OCI-LY7 (cell line): ENCODE data around the gene HTT. TPM values are rescaled to one million over a fixed set of nuclear protein-coding genes. Genes with fewer than 3 reads are reported as not detected.

Experiments used
- BruUV-seq: library from RNA; stranded (reverse); fragments of 400-500 nt; replicated peaks from 2 replicates; lab custom pipeline; 2021; lab: Mats Ljungman, UMichigan
- CTCF ChIA-PET: fragments of 300-600 bp; sonication (Branson Sonifier 250); formaldehyde crosslinking; loops from one replicate; lab custom pipeline; 2022; ENCODE audit warnings: antibody characterized with exemption; ENCODE audit not compliant: unreplicated experiment; lab: Charles Lee
- POLR2A ChIA-PET: fragments of 300-600 bp; sonication (Branson Sonifier 250); formaldehyde crosslinking; loops from one replicate; lab custom pipeline; 2022; ENCODE audit warnings: antibody characterized with exemption; lab: Charles Lee
- DNase-seq: peaks from one replicate; pipeline ENCODE4 v3.0.0-alpha.2; 2015; ENCODE audit warnings: low spot score
- H2AFZ ChIP-seq: fragments of 200-600 bp; sonication (generic), shearing (Covaris generic); 2 replicates; pipeline ENCODE4 v1.6.1; 2014; ENCODE audit warnings: mild to moderate bottlenecking, antibody characterized with exemption, low read length, moderate library complexity
- H3K27ac ChIP-seq: fragments of 200-600 bp; sonication (generic); 2 replicates; pipeline ENCODE4 v1.5.1; 2014; ENCODE audit warnings: mixed run types, low read depth, mild to moderate bottlenecking, moderate library complexity, low read length, inconsistent platforms; ENCODE audit not compliant: poor library complexity, severe bottlenecking
- H3K36me3 ChIP-seq: fragments of 200-600 bp; sonication (generic); 2 replicates; pipeline ENCODE4 v1.6.1; 2014; ENCODE audit warnings: mild to moderate bottlenecking, antibody characterized with exemption, low read length, moderate library complexity, mixed read lengths; ENCODE audit not compliant: insufficient read depth
- H3K4me1 ChIP-seq: fragments of 200-600 bp; sonication (generic); 2 replicates; pipeline ENCODE4 v1.5.1; 2014; ENCODE audit warnings: mild to moderate bottlenecking, low read length; ENCODE audit not compliant: insufficient read depth, poor library complexity, severe bottlenecking
- H3K4me2 ChIP-seq: fragments of 200-600 bp; sonication (generic); 2 replicates; pipeline ENCODE4 v1.6.1; 2014; ENCODE audit warnings: mild to moderate bottlenecking, low read length
- H3K4me3 ChIP-seq: fragments of 200-600 bp; sonication (generic); 2 replicates; pipeline ENCODE4 v1.5.1; 2014; ENCODE audit warnings: mild to moderate bottlenecking, low read depth, low read length; ENCODE audit not compliant: poor library complexity, severe bottlenecking
- H3K79me2 ChIP-seq: fragments of 200-600 bp; sonication (generic); 2 replicates; pipeline ENCODE4 v1.6.1; 2016; ENCODE audit warnings: low read depth, mild to moderate bottlenecking, low read length, moderate library complexity, mixed read lengths; ENCODE audit not compliant: insufficient read depth
- H3K9me2 ChIP-seq: fragments of 200-600 bp; sonication (generic); 2 replicates; pipeline ENCODE4 v1.6.1; 2016; ENCODE audit warnings: mild to moderate bottlenecking, low read length, mixed read lengths; ENCODE audit not compliant: insufficient read depth
- H3K9me3 ChIP-seq: fragments of 200-600 bp; sonication (generic); 2 replicates; pipeline ENCODE4 v1.6.1; 2014; ENCODE audit warnings: mild to moderate bottlenecking, mixed run types, low read length, mixed read lengths
- H4K20me1 ChIP-seq: fragments of 200-600 bp; sonication (generic); 2 replicates; pipeline ENCODE4 v1.6.1; 2014; ENCODE audit warnings: mild to moderate bottlenecking, antibody characterized with exemption, low read length, moderate library complexity, mixed read lengths; ENCODE audit not compliant: insufficient read depth
- EZH2phosphoT487 ChIP-seq: fragments of 200-600 bp; sonication (generic); IDR thresholded peaks from 2 replicates; pipeline ENCODE4 v1.6.1; 2018; ENCODE audit warnings: low read depth, borderline replicate concordance, mild to moderate bottlenecking, mixed run types, antibody characterized with exemption, low read length, moderate library complexity, mixed read lengths
- intact Hi-C: fragments of 100-400 bp; cut with micrococcal nuclease; formaldehyde crosslinking; loops from one replicate; pipeline ENCODE4 v1.10.0; 2022; ENCODE audit not compliant: unreplicated experiment
- total RNA-seq, 2 experiments: library from RNA; depleted of rRNA in 1 of 2; stranded (reverse); fragments of >200 nt in 1 of 2; shearing (Covaris generic) in 1 of 2; gene quantifications; 2 replicates each; pipeline ENCODE4 v1.2.3, GENCODE V29; 2014 to 2022
- TF ChIP-seq, protein P1 (sequence below): fragments of 200-600 bp; sonication (generic); conservative IDR thresholded peaks from 2 replicates; pipeline ENCODE4 v1.5.1; 2014; ENCODE audit warnings: mild to moderate bottlenecking, antibody characterized with exemption, low read length, moderate library complexity, mixed read lengths

Gene HTT
- total RNA-seq, 2 experiments from 2014 or later, result 36.4 to 91.3 TPM

DNA sequence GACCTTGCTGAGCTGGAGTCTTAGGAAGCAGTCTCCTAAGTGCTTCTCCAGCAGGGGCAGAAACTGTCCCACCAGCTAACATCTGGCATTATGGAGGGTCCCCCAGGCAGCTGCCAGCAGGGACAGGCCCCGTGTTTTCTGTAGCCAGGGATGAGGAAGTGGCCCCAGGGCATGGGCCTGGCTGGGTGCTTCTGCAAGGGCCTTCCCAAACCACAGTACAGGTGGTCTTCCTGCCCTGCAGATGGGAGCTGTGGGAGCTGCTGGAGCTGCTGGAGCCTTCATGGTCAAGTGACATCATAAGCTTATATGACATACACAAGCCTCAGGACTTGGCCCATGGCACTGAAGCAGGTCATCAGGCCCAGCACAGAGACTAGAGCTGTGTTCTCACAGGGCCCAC is 169.5 kb downstream of the HTT start:
- intact Hi-C loops, result no loop called here
- BruUV-seq, result no TSS peak
- Histone ChIP-seq H3K79me2 (no peaks in the 10 kb centered on the region), H4K20me1 (no peaks in the 10 kb centered on the region), H3K36me3 (peaks cover 17% of the 10 kb centered on the region; the same call in 1 of the 2 replicates), H3K4me2 (no peak overlapping the region), H2AFZ (no peak overlapping the region), H3K27ac (no peak overlapping the region), H3K9me2 (no peaks in the 10 kb centered on the region), H3K4me1 (no peaks in the 10 kb centered on the region), H3K4me3 (no peak overlapping the region), H3K9me3 (no peaks in the 10 kb centered on the region)
- POLR2A ChIA-PET, result no interaction called here
- no peak for DNase-seq
- CTCF ChIA-PET, result no interaction called here
- TF ChIP-seq EZH2phosphoT487, result no peak
- TF ChIP-seq, protein P1, sequence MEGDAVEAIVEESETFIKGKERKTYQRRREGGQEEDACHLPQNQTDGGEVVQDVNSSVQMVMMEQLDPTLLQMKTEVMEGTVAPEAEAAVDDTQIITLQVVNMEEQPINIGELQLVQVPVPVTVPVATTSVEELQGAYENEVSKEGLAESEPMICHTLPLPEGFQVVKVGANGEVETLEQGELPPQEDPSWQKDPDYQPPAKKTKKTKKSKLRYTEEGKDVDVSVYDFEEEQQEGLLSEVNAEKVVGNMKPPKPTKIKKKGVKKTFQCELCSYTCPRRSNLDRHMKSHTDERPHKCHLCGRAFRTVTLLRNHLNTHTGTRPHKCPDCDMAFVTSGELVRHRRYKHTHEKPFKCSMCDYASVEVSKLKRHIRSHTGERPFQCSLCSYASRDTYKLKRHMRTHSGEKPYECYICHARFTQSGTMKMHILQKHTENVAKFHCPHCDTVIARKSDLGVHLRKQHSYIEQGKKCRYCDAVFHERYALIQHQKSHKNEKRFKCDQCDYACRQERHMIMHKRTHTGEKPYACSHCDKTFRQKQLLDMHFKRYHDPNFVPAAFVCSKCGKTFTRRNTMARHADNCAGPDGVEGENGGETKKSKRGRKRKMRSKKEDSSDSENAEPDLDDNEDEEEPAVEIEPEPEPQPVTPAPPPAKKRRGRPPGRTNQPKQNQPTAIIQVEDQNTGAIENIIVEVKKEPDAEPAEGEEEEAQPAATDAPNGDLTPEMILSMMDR, result no peak

DNA sequence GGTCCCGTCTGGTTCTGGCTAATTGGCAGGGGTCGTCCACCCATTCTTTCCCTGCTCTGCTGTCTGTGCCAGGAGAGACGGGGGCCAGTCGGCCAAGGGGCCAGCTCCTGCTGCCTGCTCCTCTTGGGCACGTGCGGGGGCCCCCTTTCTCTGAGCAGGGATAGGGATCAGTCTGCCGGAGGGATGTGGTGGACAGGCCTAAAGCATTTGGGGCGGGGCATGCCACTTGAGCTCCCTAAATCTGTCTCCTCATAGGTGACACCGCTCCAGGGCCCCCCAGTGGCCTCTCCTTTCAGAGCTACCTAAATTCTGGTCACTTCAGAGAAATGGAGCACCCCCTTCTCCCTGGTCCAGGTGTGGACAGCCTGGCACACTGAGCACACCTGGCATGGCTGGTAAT is 170.3 kb downstream of the HTT start:
- POLR2A ChIA-PET, result no interaction called here

DNA sequence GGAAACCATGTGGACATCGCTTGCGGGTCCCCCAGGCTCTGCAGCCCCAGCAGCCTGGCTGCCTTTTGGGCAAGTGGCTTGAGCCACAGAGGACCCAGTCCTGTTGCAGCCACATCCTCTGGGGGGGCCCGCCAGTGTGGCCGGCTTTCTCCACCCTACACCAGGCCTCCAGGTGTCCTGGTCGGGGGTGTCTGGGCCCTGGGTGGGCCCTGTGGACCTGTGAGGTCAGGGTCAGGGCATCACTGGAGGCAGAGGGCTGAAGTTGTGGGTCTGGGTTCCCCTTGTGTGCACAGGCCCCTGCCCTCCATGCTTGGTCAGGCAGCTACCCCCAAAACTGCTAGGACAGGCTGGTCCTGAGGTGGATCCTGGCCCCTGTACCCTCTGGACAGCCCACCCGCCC is 171.2 kb downstream of the HTT start:
- Histone ChIP-seq H3K4me3 (no peak overlapping the region), H3K9me2 (no peaks in the 10 kb centered on the region)

More for the DNA sequence above, 170.3 kb downstream of the HTT start:
- no peaks in the 10 kb centered on the region for H3K9me2 ChIP-seq
- peaks cover 11% of the 10 kb centered on the region; the same call in 1 of the 2 replicates for H3K36me3 ChIP-seq
- no peak for TF ChIP-seq EZH2phosphoT487
- TF ChIP-seq, protein P1, result no peak
- H3K4me1 ChIP-seq, result no peaks in the 10 kb centered on the region
- H3K4me2 ChIP-seq, result no peak overlapping the region
- no peaks in the 10 kb centered on the region for H3K9me3 ChIP-seq
- no peak overlapping the region for H2AFZ ChIP-seq
- no peaks in the 10 kb centered on the region for H3K79me2 ChIP-seq
- no peaks in the 10 kb centered on the region for H4K20me1 ChIP-seq
- DNase-seq, result no peak
- intact Hi-C loops, result no loop called here
- no peak overlapping the region for H3K4me3 ChIP-seq
- CTCF ChIA-PET, result no interaction called here
- BruUV-seq, result no TSS peak
- no peak overlapping the region for H3K27ac ChIP-seq

More for the DNA sequence above, 171.2 kb downstream of the HTT start:
- no peaks in the 10 kb centered on the region for H4K20me1 ChIP-seq
- no peak for TF ChIP-seq EZH2phosphoT487
- TF ChIP-seq, protein P1, result no peak
- CTCF ChIA-PET, result no interaction called here
- no peak overlapping the region for H3K4me2 ChIP-seq
- no peaks in the 10 kb centered on the region for H3K9me3 ChIP-seq
- H2AFZ ChIP-seq, result no peak overlapping the region
- no peaks in the 10 kb centered on the region for H3K79me2 ChIP-seq
- H3K27ac ChIP-seq, result no peak overlapping the region
- H3K4me1 ChIP-seq, result no peaks in the 10 kb centered on the region
- H3K36me3 ChIP-seq, result peaks cover 5% of the 10 kb centered on the region; the same call in 1 of the 2 replicates
- POLR2A ChIA-PET, result no interaction called here
- intact Hi-C loops, result no loop called here
- BruUV-seq, result no TSS peak
- no peak for DNase-seq
